Upper lobe of right lung (tissue), 1 donor: Measurements from ENCODE around the gene LHB. TPM values are rescaled to one million over a fixed set of nuclear protein-coding genes. Genes with fewer than 3 reads are reported as not detected.
"Not testable (repeated sequence)": the region's sequence is repeated elsewhere in the genome, so short reads cannot be mapped to it uniquely, and the experiment has no call there.

ENCODE experiments used
- ATAC-seq: fragments of 200-7000 bp; cut with Tn5 transposase; one replicate; pipeline ENCODE4 v1.9.1; 2020; ENCODE audit warnings: mild to moderate bottlenecking, moderate library complexity
- DNase-seq: peaks from one replicate; pipeline ENCODE4 v3.0.0-alpha.2; 2020
- H3K27ac ChIP-seq: fragments of 200-600 bp; one replicate; pipeline ENCODE4 v1.8.0; 2022
- H3K27me3 ChIP-seq: fragments of 200-600 bp; one replicate; pipeline ENCODE4 v1.8.0; 2022; ENCODE audit warnings: mild to moderate bottlenecking
- H3K36me3 ChIP-seq: fragments of 200-600 bp; one replicate; pipeline ENCODE4 v1.8.0; 2022
- H3K4me1 ChIP-seq: fragments of 200-600 bp; one replicate; pipeline ENCODE4 v1.8.0; 2022
- H3K4me3 ChIP-seq: fragments of 200-600 bp; one replicate; pipeline ENCODE4 v1.8.0; 2022; ENCODE audit warnings: mild to moderate bottlenecking
- H3K9me3 ChIP-seq: fragments of 200-600 bp; one replicate; pipeline ENCODE4 v1.8.0; 2022
- intact Hi-C: fragments of 100-400 bp; cut with DNase I; formaldehyde crosslinking; loops from one replicate; pipeline ENCODE4 v1.11.0; 2022
- total RNA-seq: library from RNA; stranded (reverse); fragmentation: NEBNext Ultra II Directional; extraction: Animal tissue kit (Norgen Biotek cat#: 25700); gene quantifications from one replicate; pipeline ENCODE4 v1.2.1, GENCODE V29; 2021
- TF ChIP-seq, protein P1 (sequence below): fragments of 200-600 bp; IDR thresholded peaks from one replicate; pipeline ENCODE4 v1.8.0; 2022; ENCODE audit warnings: antibody characterized with exemption
- donor health status: DM: no; HTN: yes; CAD: no; lungs with severe emphysema.

LHB gene
- total RNA-seq, 1 donor from 2014 or later: not detected

GRCh38 chr19:49036815-49037214 is 19.9 kb upstream of the LHB start, which contains the start of gene CGB1:
Gene CGB1, minus strand, starts transcription at chr19:49036895. Its CDS starts 184 bp downstream, at chr19:49036711.
- intact Hi-C loops, H3K36me3 ChIP-seq, ATAC-seq, H3K27ac ChIP-seq, H3K4me3 ChIP-seq, H3K4me1 ChIP-seq, H3K9me3 ChIP-seq, DNase-seq, H3K27me3 ChIP-seq: not testable (repeated sequence)
- TF ChIP-seq, protein P1, sequence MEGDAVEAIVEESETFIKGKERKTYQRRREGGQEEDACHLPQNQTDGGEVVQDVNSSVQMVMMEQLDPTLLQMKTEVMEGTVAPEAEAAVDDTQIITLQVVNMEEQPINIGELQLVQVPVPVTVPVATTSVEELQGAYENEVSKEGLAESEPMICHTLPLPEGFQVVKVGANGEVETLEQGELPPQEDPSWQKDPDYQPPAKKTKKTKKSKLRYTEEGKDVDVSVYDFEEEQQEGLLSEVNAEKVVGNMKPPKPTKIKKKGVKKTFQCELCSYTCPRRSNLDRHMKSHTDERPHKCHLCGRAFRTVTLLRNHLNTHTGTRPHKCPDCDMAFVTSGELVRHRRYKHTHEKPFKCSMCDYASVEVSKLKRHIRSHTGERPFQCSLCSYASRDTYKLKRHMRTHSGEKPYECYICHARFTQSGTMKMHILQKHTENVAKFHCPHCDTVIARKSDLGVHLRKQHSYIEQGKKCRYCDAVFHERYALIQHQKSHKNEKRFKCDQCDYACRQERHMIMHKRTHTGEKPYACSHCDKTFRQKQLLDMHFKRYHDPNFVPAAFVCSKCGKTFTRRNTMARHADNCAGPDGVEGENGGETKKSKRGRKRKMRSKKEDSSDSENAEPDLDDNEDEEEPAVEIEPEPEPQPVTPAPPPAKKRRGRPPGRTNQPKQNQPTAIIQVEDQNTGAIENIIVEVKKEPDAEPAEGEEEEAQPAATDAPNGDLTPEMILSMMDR: peak; percentile 38

- peak; percentile 29 for ATAC-seq
- DNase-seq, H3K9me3 ChIP-seq, H3K4me3 ChIP-seq, H3K36me3 ChIP-seq, H3K4me1 ChIP-seq, H3K27me3 ChIP-seq, intact Hi-C loops, H3K27ac ChIP-seq: not testable (repeated sequence)
- TF ChIP-seq, protein P1: peak; percentile 35
These were observed 14.9 kb upstream of the LHB start, which contains the start of gene CGB2 for GRCh38 chr19:49031642-49032301. Gene CGB2, plus strand, starts transcription at chr19:49031890. Its CDS starts 206 bp downstream, at chr19:49032096.

DNA sequence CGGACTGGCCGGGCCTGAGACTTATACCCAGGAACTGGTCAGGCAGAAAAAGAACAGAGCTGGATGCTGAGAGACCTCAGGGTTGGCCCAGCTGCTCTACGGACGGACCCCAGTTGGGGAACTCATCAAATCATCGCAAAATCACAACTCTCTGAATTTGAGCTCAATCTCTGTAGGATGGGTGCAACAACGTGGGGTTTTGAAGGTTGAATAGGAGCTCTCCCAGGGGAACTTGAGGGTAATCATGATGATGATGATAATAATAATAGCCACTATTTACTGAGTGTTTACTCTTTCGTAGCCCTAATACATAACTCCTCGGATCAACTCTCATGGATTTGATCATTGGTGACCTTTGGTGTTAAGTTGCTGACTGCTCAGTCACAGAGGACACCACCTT is 13.4 kb upstream of the LHB start:
- H3K27ac ChIP-seq, intact Hi-C loops, H3K4me3 ChIP-seq, H3K9me3 ChIP-seq, ATAC-seq, H3K27me3 ChIP-seq, H3K36me3 ChIP-seq, DNase-seq, H3K4me1 ChIP-seq: not testable (repeated sequence)

- intact Hi-C loops, H3K9me3 ChIP-seq, H3K27ac ChIP-seq, H3K36me3 ChIP-seq, H3K27me3 ChIP-seq, H3K4me3 ChIP-seq, ATAC-seq, H3K4me1 ChIP-seq, DNase-seq: not testable (repeated sequence)
These were observed 12.9 kb upstream of the LHB start for GRCh38 chr19:49029749-49030148.

- H3K4me1 ChIP-seq, DNase-seq, intact Hi-C loops, H3K36me3 ChIP-seq, H3K4me3 ChIP-seq, H3K9me3 ChIP-seq, H3K27ac ChIP-seq, H3K27me3 ChIP-seq: not testable (repeated sequence)
- peak; percentile 14 for ATAC-seq
These were observed 11.8 kb upstream of the LHB start for GRCh38 chr19:49028686-49029085.

DNA sequence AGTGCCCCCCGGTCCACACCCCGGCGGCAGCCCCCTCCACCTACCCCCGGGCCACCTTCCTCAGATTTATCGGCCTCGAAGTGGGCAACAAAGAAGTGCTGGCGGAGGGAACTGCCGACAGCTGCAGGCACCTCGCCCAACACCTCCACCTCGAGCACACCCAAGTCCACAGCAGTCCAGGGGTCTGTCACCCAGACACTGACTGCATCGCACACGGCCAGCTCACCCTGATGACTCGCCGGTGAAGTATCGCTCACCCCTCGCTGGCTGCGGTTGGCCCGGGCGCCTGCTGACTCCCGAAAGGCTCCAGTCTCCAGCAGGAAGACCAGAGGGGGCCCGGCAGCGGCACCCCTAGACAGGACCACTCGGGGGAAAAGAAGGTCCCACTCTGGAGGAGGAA is 8.7 kb upstream of the LHB start:
- H3K27me3 ChIP-seq, DNase-seq, H3K4me1 ChIP-seq, H3K27ac ChIP-seq, ATAC-seq, H3K36me3 ChIP-seq, intact Hi-C loops, H3K9me3 ChIP-seq, H3K4me3 ChIP-seq: not testable (repeated sequence)

DNA sequence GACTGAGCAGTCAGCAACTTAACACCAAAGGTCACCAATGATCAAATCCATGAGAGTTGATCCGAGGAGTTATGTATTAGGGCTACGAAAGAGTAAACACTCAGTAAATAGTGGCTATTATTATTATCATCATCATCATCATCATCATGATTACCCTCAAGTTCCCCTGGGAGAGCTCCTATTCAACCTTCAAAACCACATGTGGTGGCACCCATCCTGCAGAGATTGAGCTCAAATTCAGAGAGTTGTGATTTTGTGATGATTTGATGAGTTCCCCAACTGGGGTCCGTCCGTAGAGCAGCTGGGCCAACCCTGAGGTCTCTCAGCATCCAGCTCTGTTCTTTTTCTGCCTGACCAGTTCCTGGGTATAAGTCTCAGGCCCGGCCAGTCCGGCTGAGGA is 8.2 kb upstream of the LHB start:
- intact Hi-C loops, H3K4me1 ChIP-seq, ATAC-seq, H3K9me3 ChIP-seq, H3K4me3 ChIP-seq, H3K27ac ChIP-seq, H3K27me3 ChIP-seq, DNase-seq, H3K36me3 ChIP-seq: not testable (repeated sequence)

- H3K4me1 ChIP-seq, intact Hi-C loops, H3K27ac ChIP-seq, H3K36me3 ChIP-seq, H3K27me3 ChIP-seq, H3K9me3 ChIP-seq, H3K4me3 ChIP-seq, ATAC-seq, DNase-seq: not testable (repeated sequence)
These were observed 7.3 kb upstream of the LHB start, which contains the start of gene CGB3 for GRCh38 chr19:49024233-49024632. Gene CGB3, minus strand, starts transcription at chr19:49024333. Its CDS starts 362 bp downstream, at chr19:49023971.

- no peaks in the 10 kb centered on the region for H3K36me3 ChIP-seq
- H3K27me3 ChIP-seq: no peaks in the 10 kb centered on the region
- H3K27ac ChIP-seq: no peak overlapping the region
- no peak for ATAC-seq
- H3K4me1 ChIP-seq: peaks cover 26% of the 10 kb centered on the region
- H3K9me3 ChIP-seq: no peaks in the 10 kb centered on the region
- intact Hi-C loops: no loop called here
- TF ChIP-seq, protein P1: no peak
- H3K4me3 ChIP-seq: no peak overlapping the region
- no peak for DNase-seq
These were observed 5.2 kb upstream of the LHB start for GRCh38 chr19:49022116-49022515.
